Stomach (tissue), 4 donors: ENCODE data around the gene P3H4.

Experiments
- EP300 ChIP-seq: sonication (generic); formaldehyde crosslinking; IDR thresholded peaks from one replicate; pipeline ENCODE4 v1.6.1; 2017; ENCODE audit warnings: antibody characterized with exemption
- POLR2A ChIP-seq, 4 donors: fragments of 450-650 bp; IDR thresholded peaks; one replicate each; pipeline ENCODE4 v1.6.1; 2016; ENCODE audit warnings: antibody characterized with exemption in 4 of 4, control low read depth in 2 of 4, mild to moderate bottlenecking in 1 of 4, moderate library complexity in 1 of 4
- POLR2AphosphoS5 ChIP-seq, 3 donors: sonication (generic); formaldehyde crosslinking; IDR thresholded peaks; one replicate each; pipeline ENCODE4 v1.6.1; 2016; ENCODE audit warnings: antibody characterized with exemption in 3 of 3
- TF ChIP-seq, protein P1 (sequence below), 7 experiments: fragments of 450-650 bp in 4 of 7; fragments of 200-600 bp in 3 of 7; sonication (generic) in 3 of 7; IDR thresholded peaks; one replicate each; pipeline ENCODE4 v1.5.1; 2016 to 2019; ENCODE audit warnings: antibody characterized with exemption in 7 of 7, control low read depth in 2 of 7, mild to moderate bottlenecking in 1 of 7

DNA sequence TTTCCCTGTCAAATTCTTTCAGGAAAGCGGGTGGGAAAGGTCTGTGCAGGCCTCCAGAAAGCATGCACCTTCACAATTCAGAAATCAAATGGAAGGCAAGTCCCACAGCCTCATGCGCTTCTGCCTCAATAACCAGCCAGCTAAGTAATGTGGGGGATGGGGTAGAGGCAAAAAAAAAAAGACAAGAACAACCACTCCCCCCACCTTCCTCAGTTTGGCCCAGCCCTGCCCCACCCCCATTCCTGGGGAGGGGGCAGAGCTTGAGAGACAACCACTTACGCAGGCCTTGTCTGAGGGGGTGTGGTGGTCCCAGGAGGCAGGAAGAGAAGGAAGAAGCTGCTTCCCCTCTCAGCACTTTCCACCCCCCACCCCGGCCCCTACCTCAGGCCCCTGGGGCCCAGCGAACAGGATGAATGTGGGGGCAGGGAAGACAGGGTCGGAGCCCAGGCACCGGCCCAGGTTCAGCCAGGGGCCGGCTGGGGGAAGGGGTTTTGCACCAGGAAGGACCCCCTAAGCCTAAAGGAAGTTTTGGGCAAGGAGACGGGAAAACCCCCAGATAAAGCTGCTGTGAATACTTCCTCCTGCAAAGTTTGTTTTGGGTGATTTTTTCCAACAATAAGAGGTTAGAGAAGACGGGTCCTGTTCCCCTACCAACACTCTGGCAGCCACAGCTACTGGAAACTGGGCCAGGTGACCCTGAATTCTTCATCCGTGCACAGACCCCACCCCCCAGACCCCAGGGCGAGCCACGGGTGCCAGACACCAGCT lies 26.5 kb downstream of the P3H4 start:
- TF ChIP-seq, protein P1, sequence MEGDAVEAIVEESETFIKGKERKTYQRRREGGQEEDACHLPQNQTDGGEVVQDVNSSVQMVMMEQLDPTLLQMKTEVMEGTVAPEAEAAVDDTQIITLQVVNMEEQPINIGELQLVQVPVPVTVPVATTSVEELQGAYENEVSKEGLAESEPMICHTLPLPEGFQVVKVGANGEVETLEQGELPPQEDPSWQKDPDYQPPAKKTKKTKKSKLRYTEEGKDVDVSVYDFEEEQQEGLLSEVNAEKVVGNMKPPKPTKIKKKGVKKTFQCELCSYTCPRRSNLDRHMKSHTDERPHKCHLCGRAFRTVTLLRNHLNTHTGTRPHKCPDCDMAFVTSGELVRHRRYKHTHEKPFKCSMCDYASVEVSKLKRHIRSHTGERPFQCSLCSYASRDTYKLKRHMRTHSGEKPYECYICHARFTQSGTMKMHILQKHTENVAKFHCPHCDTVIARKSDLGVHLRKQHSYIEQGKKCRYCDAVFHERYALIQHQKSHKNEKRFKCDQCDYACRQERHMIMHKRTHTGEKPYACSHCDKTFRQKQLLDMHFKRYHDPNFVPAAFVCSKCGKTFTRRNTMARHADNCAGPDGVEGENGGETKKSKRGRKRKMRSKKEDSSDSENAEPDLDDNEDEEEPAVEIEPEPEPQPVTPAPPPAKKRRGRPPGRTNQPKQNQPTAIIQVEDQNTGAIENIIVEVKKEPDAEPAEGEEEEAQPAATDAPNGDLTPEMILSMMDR (IDR thresholded peaks at IDR 0.05) = no peak
- TF ChIP-seq POLR2AphosphoS5 (IDR thresholded peaks at IDR 0.05) (no peak), POLR2A (IDR thresholded peaks at IDR 0.05) (no peak), EP300 (no peak)
